Measurements from ENCODE around the gene USP47.

Gene USP47

DNA sequence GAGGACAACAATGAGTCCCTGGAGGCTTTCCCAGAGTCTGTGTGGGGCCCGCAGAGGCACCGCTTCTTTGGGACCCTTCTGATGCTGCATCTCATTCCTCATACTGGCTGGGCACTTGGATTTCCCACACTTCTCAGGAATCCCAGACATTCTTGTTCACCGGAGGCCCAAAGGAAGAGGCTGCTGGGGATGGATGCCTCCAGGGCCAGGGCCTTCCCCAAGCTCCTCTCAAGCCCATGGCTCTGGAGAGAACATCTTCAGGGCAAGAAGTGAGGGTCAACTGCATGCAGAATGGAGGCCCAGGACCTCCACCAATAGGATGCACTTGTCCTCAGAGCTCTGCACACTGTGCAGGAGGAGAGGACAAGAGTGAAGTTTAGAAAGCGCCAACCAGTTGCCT, 132.1 kb downstream of the USP47 start:
- DNase-seq (ENCODE audit: low read depth): no peak
- no peak overlapping the region for H3K4me3 ChIP-seq (ENCODE audit: low read length)
- TF ChIP-seq, protein P1, sequence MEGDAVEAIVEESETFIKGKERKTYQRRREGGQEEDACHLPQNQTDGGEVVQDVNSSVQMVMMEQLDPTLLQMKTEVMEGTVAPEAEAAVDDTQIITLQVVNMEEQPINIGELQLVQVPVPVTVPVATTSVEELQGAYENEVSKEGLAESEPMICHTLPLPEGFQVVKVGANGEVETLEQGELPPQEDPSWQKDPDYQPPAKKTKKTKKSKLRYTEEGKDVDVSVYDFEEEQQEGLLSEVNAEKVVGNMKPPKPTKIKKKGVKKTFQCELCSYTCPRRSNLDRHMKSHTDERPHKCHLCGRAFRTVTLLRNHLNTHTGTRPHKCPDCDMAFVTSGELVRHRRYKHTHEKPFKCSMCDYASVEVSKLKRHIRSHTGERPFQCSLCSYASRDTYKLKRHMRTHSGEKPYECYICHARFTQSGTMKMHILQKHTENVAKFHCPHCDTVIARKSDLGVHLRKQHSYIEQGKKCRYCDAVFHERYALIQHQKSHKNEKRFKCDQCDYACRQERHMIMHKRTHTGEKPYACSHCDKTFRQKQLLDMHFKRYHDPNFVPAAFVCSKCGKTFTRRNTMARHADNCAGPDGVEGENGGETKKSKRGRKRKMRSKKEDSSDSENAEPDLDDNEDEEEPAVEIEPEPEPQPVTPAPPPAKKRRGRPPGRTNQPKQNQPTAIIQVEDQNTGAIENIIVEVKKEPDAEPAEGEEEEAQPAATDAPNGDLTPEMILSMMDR (IDR thresholded peaks at IDR 0.05; ENCODE audit: insufficient read depth, low read depth, low read length, missing control alignments): no peak

DNA sequence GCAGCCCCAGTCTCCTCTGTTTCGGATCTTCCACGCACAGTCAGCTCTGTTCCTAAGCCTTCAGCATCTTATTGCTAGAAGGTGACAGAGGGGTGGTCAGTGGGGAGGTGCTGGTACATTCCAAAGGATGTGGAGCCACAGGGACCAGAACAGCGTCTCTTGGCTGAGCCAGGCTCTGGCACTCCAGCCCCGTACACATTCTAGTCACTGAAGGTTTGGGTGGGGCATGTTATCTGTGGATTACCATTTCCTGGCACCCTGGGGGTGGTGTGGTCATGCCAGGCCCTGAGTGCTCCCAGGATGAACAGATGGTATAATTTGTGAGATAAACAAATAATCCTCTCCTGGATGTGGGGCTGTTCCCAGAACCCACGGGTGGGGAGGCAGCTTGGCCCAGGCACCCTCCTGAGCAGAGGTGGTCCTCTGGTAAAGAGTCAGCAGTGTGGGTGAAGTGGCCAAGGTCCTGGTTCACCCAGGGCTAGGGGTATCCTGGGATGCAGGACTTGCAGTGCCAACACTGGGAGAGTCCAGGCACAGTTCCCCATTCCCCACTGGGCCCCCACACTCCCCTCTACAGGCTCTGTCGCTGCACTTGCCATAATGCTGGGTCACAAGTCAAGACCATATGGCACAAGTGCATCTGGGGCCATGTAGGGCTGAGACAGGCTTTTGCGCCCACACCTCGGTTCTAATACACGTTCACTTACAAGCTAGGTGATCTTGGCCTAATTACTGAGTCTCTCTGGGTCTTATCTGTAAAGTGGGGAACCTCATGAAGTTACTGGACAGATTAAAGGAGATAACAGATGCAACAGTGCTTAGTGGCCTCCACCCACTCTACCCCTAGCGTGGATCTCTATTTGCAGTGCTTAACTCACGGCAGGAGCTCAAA, 133.7 kb downstream of the USP47 start:
- TF ChIP-seq, protein P1 (IDR thresholded peaks at IDR 0.05; ENCODE audit: insufficient read depth, low read depth, low read length, missing control alignments): no peak
- H3K4me3 ChIP-seq (ENCODE audit: low read length): no peak overlapping the region
- DNase-seq (ENCODE audit: low read depth): peak; percentile 17

GRCh38 chr11:11976481-11977127, 134.8 kb downstream of the USP47 start:
- TF ChIP-seq, protein P1 (IDR thresholded peaks at IDR 0.05; ENCODE audit: insufficient read depth, low read depth, low read length, missing control alignments): no peak
- no peak for DNase-seq (ENCODE audit: low read depth)
- no peak overlapping the region for H3K4me3 ChIP-seq (ENCODE audit: low read length)

DNA sequence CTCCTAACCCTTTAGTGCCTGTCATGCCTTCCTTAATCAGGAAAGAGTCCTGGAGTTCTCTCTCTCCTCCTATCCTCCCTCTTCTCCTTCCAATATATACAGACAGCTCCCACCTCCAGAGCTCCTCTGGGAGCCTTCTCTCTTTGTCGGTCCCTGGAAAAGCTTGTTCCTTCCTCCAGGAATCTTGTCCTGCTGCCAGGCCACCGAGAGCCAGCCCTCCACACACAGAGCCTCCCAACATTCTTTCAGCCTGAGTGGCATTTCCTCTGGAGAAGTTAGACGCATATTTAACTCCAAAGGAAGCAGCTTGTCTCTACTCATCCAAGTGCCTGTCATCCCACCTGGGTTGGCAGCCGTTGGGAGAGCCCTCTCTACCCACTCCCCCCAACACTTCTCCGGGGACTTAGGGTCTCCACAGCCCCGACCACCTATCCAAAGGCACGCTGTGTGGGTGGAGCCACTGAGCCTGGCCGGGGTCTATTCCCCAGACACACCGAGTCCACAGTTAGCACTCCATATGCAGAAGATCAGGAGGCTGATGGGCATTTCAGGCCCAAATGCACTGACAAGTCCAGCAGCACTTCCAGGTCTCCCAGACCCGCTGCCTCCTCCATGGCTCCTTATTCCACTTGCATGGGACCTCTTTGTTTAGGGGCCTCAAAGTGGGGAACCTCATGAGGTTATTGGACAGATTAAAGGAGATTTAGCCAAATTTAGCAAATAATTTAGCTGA, 135.6 kb downstream of the USP47 start:
- DNase-seq (ENCODE audit: low read depth): peak; percentile 87
- no peak overlapping the region for H3K4me3 ChIP-seq (ENCODE audit: low read length)
- TF ChIP-seq, protein P1 (IDR thresholded peaks at IDR 0.05; ENCODE audit: insufficient read depth, low read depth, low read length, missing control alignments): no peak

DNA sequence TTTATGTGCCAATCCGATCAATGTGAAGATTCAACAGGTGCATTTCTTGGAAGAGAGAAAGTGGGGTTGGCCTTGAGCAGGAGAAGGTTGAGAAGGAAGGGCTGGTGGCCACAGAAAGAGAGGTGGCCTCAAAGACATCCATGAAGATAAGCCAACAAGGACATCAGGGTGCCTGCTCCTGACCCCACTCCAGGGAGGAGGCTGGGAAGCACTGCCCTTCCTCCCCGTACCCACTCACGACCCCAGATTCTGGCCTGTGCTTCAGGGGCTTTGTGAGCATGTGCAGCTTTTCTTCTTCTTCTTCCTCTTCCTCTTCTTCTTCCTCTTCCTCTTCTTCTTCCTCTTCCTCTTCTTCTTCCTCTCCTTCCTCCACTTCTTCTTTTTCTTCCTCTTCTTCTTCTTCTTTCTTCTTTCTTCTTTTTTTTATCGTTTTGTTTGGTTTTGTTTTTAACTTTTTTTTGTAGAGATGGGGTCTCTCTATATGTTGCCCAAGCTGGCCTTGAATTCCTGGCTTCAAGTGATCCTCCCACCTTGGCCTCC, 136.4 kb downstream of the USP47 start:
- no peak overlapping the region for H3K4me3 ChIP-seq (ENCODE audit: low read length)
- no peak for DNase-seq (ENCODE audit: low read depth)
- TF ChIP-seq, protein P1 (IDR thresholded peaks at IDR 0.05; ENCODE audit: insufficient read depth, low read depth, low read length, missing control alignments): no peak

DNA sequence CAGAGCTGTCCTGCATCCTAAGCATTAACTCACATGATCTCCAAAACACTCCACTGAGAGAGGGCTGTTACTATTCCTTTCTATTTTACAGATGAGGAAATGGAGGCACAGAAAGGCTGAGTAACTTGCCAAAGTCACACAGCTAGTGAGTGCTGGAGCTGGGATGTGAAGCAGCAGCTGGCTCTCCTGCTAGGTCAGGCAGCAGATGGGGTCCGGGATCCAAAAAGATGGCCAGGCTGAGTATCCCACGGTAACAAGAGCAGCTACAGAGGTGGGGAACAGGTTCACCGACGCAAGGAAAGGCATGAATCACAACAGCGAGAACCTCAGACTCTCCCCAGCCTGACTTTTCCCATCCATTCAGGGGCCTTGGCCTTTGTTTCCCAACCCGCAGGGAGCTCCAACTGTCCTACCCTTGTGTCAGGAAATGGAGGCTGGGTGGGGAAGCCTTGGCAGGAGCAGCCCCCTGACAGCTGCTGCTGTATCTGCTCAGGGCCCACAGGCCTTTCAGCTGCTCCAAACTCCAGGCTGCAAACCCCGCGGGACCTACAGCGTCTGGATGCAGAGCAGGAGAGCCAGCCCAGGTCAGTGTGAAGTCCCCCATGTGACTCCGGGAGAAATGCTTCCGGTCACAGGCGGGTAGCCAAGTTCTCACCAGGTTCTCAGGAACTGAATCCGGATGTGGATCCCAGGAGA, 137.2 kb downstream of the USP47 start:
- H3K4me3 ChIP-seq (ENCODE audit: low read length): no peak overlapping the region
- no peak for DNase-seq (ENCODE audit: low read depth)
- TF ChIP-seq, protein P1 (IDR thresholded peaks at IDR 0.05; ENCODE audit: insufficient read depth, low read depth, low read length, missing control alignments): no peak

Data from epithelial cell of esophagus (primary cell).